Measurements from ENCODE around the gene RAD50.

- TF ChIP-seq MAX (IDR thresholded peaks at IDR 0.05; ENCODE audit: low read depth) (no peak), USF2 (IDR thresholded peaks at IDR 0.05; ENCODE audit: borderline replicate concordance, low read depth, low read length) (no peak), REST (IDR thresholded peaks at IDR 0.05; ENCODE audit: low read depth, low read length) (no peak), GATA2 (CRISPR knock-in tag; IDR thresholded peaks at IDR 0.05) (no peak), EZH2phosphoT487 (IDR thresholded peaks at IDR 0.05; ENCODE audit: borderline replicate concordance, low read depth) (no peak), GABPA (IDR thresholded peaks at IDR 0.05; ENCODE audit: low read depth) (no peak), NFIC (IDR thresholded peaks at IDR 0.05; ENCODE audit: borderline replicate concordance) (no peak), POLR2AphosphoS5 (IDR thresholded peaks at IDR 0.05; ENCODE audit: low read depth, low read length) (no peak), FOXM1 (IDR thresholded peaks at IDR 0.05; ENCODE audit: low read depth) (no peak), USF1 (IDR thresholded peaks at IDR 0.05; ENCODE audit: borderline replicate concordance, low read depth) (no peak)
- TF ChIP-seq, protein P1, sequence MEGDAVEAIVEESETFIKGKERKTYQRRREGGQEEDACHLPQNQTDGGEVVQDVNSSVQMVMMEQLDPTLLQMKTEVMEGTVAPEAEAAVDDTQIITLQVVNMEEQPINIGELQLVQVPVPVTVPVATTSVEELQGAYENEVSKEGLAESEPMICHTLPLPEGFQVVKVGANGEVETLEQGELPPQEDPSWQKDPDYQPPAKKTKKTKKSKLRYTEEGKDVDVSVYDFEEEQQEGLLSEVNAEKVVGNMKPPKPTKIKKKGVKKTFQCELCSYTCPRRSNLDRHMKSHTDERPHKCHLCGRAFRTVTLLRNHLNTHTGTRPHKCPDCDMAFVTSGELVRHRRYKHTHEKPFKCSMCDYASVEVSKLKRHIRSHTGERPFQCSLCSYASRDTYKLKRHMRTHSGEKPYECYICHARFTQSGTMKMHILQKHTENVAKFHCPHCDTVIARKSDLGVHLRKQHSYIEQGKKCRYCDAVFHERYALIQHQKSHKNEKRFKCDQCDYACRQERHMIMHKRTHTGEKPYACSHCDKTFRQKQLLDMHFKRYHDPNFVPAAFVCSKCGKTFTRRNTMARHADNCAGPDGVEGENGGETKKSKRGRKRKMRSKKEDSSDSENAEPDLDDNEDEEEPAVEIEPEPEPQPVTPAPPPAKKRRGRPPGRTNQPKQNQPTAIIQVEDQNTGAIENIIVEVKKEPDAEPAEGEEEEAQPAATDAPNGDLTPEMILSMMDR (IDR thresholded peaks at IDR 0.05) = no peak
- TF ChIP-seq, protein P2, sequence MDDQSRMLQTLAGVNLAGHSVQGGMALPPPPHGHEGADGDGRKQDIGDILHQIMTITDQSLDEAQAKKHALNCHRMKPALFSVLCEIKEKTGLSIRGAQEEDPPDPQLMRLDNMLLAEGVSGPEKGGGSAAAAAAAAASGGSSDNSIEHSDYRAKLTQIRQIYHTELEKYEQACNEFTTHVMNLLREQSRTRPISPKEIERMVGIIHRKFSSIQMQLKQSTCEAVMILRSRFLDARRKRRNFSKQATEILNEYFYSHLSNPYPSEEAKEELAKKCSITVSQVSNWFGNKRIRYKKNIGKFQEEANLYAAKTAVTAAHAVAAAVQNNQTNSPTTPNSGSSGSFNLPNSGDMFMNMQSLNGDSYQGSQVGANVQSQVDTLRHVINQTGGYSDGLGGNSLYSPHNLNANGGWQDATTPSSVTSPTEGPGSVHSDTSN (IDR thresholded peaks at IDR 0.05) = no peak
Measured at GRCh38 chr5:132540149-132540548, 16.6 kb upstream of the RAD50 start.
